ENCODE measurements around the gene FRMD8. TPM values are rescaled to one million over a fixed set of nuclear protein-coding genes. Genes with fewer than 3 reads are reported as not detected.

The FRMD8 gene
- total RNA-seq, 6 experiments from 2014 or later, result 7.7 to 17.1 (median 14.3) TPM

DNA sequence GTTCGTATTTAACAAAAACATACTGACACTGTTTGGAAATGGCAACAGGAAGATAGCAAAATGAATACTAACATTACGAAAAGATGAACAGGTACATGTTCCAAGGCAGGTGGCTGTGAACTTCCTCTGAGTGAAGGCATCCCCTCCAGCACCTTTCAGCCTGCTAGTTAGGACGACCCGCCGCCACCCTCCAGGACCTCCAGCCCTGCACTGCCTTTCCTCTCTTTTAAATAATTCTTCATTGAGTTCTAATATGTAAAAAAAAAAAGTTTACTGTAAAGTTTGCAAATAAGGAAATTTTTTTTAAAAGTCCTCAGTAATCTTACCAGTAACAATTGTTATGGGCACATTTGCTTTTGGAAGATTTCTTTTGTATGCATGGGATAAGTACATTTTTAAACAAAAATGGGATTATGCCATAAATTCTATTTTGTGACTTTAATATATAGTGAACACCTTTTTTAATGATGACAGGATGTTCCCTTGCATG, 42.2 kb downstream of the FRMD8 start:
- intact Hi-C loops (cut with DNase I), result no loop called here
- Histone ChIP-seq H3K36me3 (peaks cover 0 to 18% (median 8%) of the 10 kb centered on the region in 4 donors), H3K9me3 (no peaks in the 10 kb centered on the region), H3K4me3 (peak overlapping the region in 2 of 3 donors; percentile 1 to 68), H3K27ac (peak overlapping the region; percentile 97 to 100 (median 100)), H3K4me1 (peaks cover 0 to 16% (median 11%) of the 10 kb centered on the region in 4 donors), H3K27me3 (no peaks in the 10 kb centered on the region)
- no peak for TF ChIP-seq POLR2A (IDR thresholded peaks at IDR 0.05)
- TF ChIP-seq, protein P1, sequence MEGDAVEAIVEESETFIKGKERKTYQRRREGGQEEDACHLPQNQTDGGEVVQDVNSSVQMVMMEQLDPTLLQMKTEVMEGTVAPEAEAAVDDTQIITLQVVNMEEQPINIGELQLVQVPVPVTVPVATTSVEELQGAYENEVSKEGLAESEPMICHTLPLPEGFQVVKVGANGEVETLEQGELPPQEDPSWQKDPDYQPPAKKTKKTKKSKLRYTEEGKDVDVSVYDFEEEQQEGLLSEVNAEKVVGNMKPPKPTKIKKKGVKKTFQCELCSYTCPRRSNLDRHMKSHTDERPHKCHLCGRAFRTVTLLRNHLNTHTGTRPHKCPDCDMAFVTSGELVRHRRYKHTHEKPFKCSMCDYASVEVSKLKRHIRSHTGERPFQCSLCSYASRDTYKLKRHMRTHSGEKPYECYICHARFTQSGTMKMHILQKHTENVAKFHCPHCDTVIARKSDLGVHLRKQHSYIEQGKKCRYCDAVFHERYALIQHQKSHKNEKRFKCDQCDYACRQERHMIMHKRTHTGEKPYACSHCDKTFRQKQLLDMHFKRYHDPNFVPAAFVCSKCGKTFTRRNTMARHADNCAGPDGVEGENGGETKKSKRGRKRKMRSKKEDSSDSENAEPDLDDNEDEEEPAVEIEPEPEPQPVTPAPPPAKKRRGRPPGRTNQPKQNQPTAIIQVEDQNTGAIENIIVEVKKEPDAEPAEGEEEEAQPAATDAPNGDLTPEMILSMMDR (IDR thresholded peaks at IDR 0.05), result peak in 1 of 4 donors; percentile 4
- ATAC-seq (peak; percentile 2 to 20 (median 4)), DNase-seq (peak; percentile 61 to 69 (median 62))
- WGBS (ENCODE audit: insufficient coverage, low coverage, low lambda C conversion rate, missing lambda C conversion rate), result 4% methylated on average over 5 of the region's 5 CpGs

DNA sequence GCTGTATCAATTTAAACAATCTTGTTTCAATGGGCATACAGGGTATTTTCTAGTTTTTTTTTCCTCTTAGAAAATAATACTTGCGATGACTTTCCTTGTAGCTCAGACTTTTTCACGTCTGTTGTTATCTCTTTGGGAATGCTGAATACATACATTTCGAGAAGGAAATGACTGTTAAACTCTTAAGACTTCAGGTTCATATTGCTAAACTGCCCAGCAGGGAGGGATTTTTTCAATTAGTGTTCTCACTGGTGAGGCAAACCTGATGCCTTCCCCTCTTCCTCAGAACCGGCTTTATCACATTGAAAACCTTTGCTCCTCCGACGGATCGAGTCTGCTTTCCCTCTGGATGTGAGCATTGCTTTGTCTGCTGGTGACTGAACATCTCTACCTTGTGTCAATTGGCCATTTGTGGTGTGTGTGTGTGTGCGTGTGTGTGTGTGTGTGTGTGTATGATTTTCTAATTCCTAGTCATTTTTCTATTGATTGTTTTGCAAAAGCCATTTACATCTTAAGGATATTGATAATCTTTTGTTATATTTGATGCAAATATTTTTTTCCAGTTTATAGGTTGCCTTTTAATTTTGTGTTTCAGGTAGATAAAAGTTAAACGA, 42.7 kb downstream of the FRMD8 start:
- Histone ChIP-seq H3K9me3 (no peaks in the 10 kb centered on the region), H3K27me3 (no peaks in the 10 kb centered on the region), H3K27ac (peak overlapping the region; percentile 97 to 100 (median 100)), H3K4me3 (peak overlapping the region in 2 of 3 donors; percentile 1 to 3), H3K4me1 (peaks cover 0 to 16% (median 11%) of the 10 kb centered on the region in 4 donors), H3K36me3 (peaks cover 0 to 12% (median 8%) of the 10 kb centered on the region in 4 donors)
- ATAC-seq, result peak; percentile 1 to 5 (median 2)
- intact Hi-C loops (cut with DNase I), result no loop called here
- 4% methylated on average over 9 of the region's 9 CpGs for WGBS (ENCODE audit: insufficient coverage, low coverage, low lambda C conversion rate, missing lambda C conversion rate)
- TF ChIP-seq, protein P1 (IDR thresholded peaks at IDR 0.05), result no peak
- TF ChIP-seq POLR2A (IDR thresholded peaks at IDR 0.05), result peak; percentile 24
- DNase-seq, result peak; percentile 28 to 61 (median 48)

DNA sequence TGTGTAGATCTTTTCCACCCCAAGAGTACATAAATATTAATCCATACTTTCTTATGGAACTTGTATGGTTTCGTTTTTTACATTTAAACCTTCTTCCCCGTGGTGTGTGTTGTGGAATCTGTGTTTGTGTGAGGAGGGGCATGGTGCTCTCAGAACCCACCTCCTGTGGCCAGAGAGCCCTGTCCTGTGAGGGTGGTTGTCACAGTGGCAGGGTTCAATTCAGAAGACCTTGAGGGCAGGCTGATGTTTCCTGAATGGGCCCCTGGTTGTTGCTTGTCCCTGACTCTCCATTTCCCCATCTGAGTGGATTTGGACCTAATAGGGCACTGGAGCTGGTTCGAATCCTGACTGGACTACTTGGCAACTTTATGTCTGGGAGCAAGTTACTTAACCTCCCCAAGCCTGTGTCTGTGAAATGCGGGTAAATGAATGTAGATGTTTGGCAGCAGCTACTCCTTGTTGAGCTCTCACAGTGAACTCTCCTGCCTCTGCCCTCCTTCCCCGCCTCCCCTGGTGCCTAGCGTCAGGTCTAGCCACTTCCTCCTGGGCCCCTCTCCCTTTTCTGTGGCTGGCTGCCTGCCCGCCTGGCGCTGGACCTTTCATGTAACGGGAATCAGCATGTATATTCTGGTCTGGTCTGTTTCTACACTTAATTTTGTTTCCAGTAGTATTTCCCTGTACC, 43.4 kb downstream of the FRMD8 start:
- Histone ChIP-seq H3K27ac (peak overlapping the region; percentile 71 to 100 (median 97)), H3K9me3 (no peaks in the 10 kb centered on the region), H3K36me3 (peaks cover 0 to 14% (median 4%) of the 10 kb centered on the region in 4 donors), H3K4me1 (peaks cover 0 to 16% (median 11%) of the 10 kb centered on the region in 4 donors), H3K4me3 (peak overlapping the region in 2 of 3 donors; percentile 6 to 14), H3K27me3 (no peaks in the 10 kb centered on the region)
- ATAC-seq (peak; percentile 5 to 41 (median 21)), DNase-seq (peak; percentile 83 to 89 (median 85))
- TF ChIP-seq, protein P1 (IDR thresholded peaks at IDR 0.05), result no peak
- TF ChIP-seq POLR2A (IDR thresholded peaks at IDR 0.05), result peak; percentile 81
- WGBS (ENCODE audit: insufficient coverage, low coverage, low lambda C conversion rate, missing lambda C conversion rate), result under 1% methylated on average over 8 of the region's 9 CpGs
- intact Hi-C loops (cut with DNase I), result no loop called here

DNA sequence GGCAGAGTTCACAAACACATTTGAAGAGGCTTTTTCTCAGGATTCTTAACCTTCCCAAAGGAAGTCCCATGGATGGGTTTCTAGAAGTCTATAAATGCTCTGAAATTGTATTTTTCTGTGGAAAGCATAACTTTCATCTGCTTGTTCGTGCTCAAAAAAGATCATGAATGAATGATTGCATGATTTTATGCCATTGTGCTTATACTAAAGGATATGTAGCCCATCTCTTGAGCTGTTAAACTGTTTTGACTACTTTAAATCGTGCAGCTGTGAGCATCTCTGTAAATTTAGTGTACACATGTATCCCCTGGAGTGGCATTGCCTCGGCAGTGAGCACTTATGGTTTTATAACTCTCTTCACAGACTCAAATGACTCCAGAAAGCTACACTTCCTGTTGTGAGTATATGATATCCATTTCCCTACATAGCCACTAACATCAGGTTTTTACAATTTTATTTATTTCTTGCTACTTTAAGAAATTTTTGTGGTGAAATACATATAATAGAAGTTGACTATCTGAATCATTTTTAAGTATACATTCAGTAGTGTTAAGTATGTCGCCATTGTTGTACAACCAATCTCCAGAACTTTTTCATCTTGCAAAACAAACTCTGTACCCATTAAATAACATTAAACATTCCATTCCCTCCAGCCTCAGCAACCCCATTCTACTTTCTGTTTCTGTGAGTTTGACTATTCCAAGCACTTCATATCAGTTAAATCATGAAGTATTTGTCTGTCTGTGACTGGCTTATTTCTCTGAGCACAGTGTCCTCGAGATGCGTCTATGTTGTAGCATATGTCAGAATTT, 44.2 kb downstream of the FRMD8 start:
- ATAC-seq, result no peak
- DNase-seq, result peak; percentile 15 to 37 (median 17)
- Histone ChIP-seq H3K27me3 (no peaks in the 10 kb centered on the region), H3K36me3 (peaks cover 0 to 19% (median 8%) of the 10 kb centered on the region in 4 donors), H3K4me1 (peaks cover 0 to 16% (median 11%) of the 10 kb centered on the region in 4 donors), H3K9me3 (no peaks in the 10 kb centered on the region), H3K4me3 (peak overlapping the region in 2 of 3 donors; percentile 6 to 14), H3K27ac (peak overlapping the region; percentile 71 to 100 (median 97))
- TF ChIP-seq, protein P1 (IDR thresholded peaks at IDR 0.05), result no peak
- 8% methylated on average over 6 of the region's 6 CpGs for WGBS (ENCODE audit: insufficient coverage, low coverage, low lambda C conversion rate, missing lambda C conversion rate)
- intact Hi-C loops (cut with DNase I), result no loop called here
